Endothelial cell (in vitro differentiated cells): Measurements from ENCODE around the gene H2BW1. TPM values are rescaled to one million over a fixed set of nuclear protein-coding genes. Genes with fewer than 3 reads are reported as not detected.
"Not testable (repeated sequence)": the region's sequence is repeated elsewhere in the genome, so short reads cannot be mapped to it uniquely, and the experiment has no call there.

Experiments
- DNase-seq: peaks from one replicate; pipeline ENCODE4 v3.0.0; 2021; ENCODE audit warnings: low spot score
- H3K27ac Mint-ChIP-seq: one replicate; pipeline ENCODE4 v1.8.0; 2021; ENCODE audit warnings: mixed read lengths, inconsistent platforms; ENCODE audit not compliant: unreplicated experiment
- H3K27me3 Mint-ChIP-seq: one replicate; pipeline ENCODE4 v1.8.0; 2021; ENCODE audit warnings: mild to moderate bottlenecking, moderate library complexity, mixed read lengths, inconsistent platforms; ENCODE audit not compliant: unreplicated experiment
- H3K36me3 Mint-ChIP-seq: one replicate; pipeline ENCODE4 v1.8.0; 2021; ENCODE audit warnings: mild to moderate bottlenecking, low read depth, mixed read lengths, inconsistent platforms; ENCODE audit not compliant: unreplicated experiment
- H3K4me1 Mint-ChIP-seq: one replicate; pipeline ENCODE4 v1.8.0; 2021; ENCODE audit warnings: mild to moderate bottlenecking, mixed read lengths, inconsistent platforms; ENCODE audit not compliant: unreplicated experiment
- H3K4me3 Mint-ChIP-seq: one replicate; pipeline ENCODE4 v1.8.0; 2021; ENCODE audit warnings: mild to moderate bottlenecking, mixed read lengths, inconsistent platforms; ENCODE audit not compliant: unreplicated experiment
- H3K9me3 Mint-ChIP-seq: one replicate; pipeline ENCODE4 v1.8.0; 2021; ENCODE audit warnings: mixed read lengths, inconsistent platforms; ENCODE audit not compliant: unreplicated experiment
- CTCF ChIP-seq: fragments of 200-600 bp; sonication (generic); IDR thresholded peaks from one replicate; pipeline ENCODE4 v1.5.0; 2021; ENCODE audit warnings: antibody characterized with exemption; ENCODE audit not compliant: unreplicated experiment
- long read RNA-seq: library from polyadenylated mRNA; unstranded; transcript quantifications from one replicate; pipeline ENCODE4 v2.0.0, GENCODE V29; 2020; ENCODE audit not compliant: unreplicated experiment
- total RNA-seq: library from RNA; stranded (reverse); fragmentation: NEBNext Ultra II Directional; extraction: Animal tissue kit (Norgen Biotek cat#: 25700); gene quantifications from one replicate; pipeline ENCODE4 v1.2.1, GENCODE V29; 2021; ENCODE audit not compliant: unreplicated experiment

Gene H2BW1
- not detected for total RNA-seq
- long read RNA-seq: 0 reads

- TF ChIP-seq CTCF: no peak
- no peak for DNase-seq
These were observed at the start of gene H2BW1 for GRCh38 chrX:104013606-104014005. H2BW1 (minus strand) TSS chrX:104013708; CDS start chrX:104013576, 132 bp downstream.

GRCh38 chrX:104062636-104063035, 49.1 kb upstream of the H2BW1 start:
- not testable (repeated sequence) for H3K36me3 Mint-ChIP-seq, DNase-seq, H3K9me3 Mint-ChIP-seq, H3K27me3 Mint-ChIP-seq, H3K4me3 Mint-ChIP-seq, H3K4me1 Mint-ChIP-seq, H3K27ac Mint-ChIP-seq

More at GRCh38 chrX:104013606-104014005, at the start of gene H2BW1:
- Mint-ChIP-seq H3K4me1 (no peaks in the 10 kb centered on the region), H3K27ac (no peak within 1 kb of the TSS), H3K36me3 (no peaks in the 10 kb centered on the region), H3K4me3 (no peak within 1 kb of the TSS), H3K27me3 (peaks cover 3% of the 10 kb centered on the region), H3K9me3 (no peaks in the 10 kb centered on the region)

- H3K36me3 Mint-ChIP-seq, H3K27ac Mint-ChIP-seq, DNase-seq, H3K27me3 Mint-ChIP-seq, H3K4me3 Mint-ChIP-seq, H3K9me3 Mint-ChIP-seq, H3K4me1 Mint-ChIP-seq: not testable (repeated sequence)
These were observed 41.4 kb upstream of the H2BW1 start for GRCh38 chrX:104054956-104055355.

GRCh38 chrX:104047171-104047570, 33.7 kb upstream of the H2BW1 start:
- no peak for DNase-seq
- no peaks in the 10 kb centered on the region for H3K27me3 Mint-ChIP-seq
- H3K4me1 Mint-ChIP-seq: no peaks in the 10 kb centered on the region
- no peaks in the 10 kb centered on the region for H3K36me3 Mint-ChIP-seq
- no peaks in the 10 kb centered on the region for H3K9me3 Mint-ChIP-seq
- no peak overlapping the region for H3K27ac Mint-ChIP-seq
- no peak for TF ChIP-seq CTCF
- H3K4me3 Mint-ChIP-seq: no peak overlapping the region

- no peak overlapping the region for H3K4me3 Mint-ChIP-seq
- no peak overlapping the region for H3K27ac Mint-ChIP-seq
- H3K9me3 Mint-ChIP-seq: no peaks in the 10 kb centered on the region
- TF ChIP-seq CTCF: no peak
- H3K27me3 Mint-ChIP-seq: no peaks in the 10 kb centered on the region
- H3K4me1 Mint-ChIP-seq: no peaks in the 10 kb centered on the region
- no peaks in the 10 kb centered on the region for H3K36me3 Mint-ChIP-seq
- no peak for DNase-seq
These were observed 32.1 kb upstream of the H2BW1 start for GRCh38 chrX:104045642-104046041.

GRCh38 chrX:104041003-104041402, 27.5 kb upstream of the H2BW1 start:
- H3K27me3 Mint-ChIP-seq: peaks cover 2% of the 10 kb centered on the region
- no peak for TF ChIP-seq CTCF
- no peak overlapping the region for H3K27ac Mint-ChIP-seq
- H3K36me3 Mint-ChIP-seq: no peaks in the 10 kb centered on the region
- no peak for DNase-seq
- no peaks in the 10 kb centered on the region for H3K9me3 Mint-ChIP-seq
- H3K4me1 Mint-ChIP-seq: no peaks in the 10 kb centered on the region
- no peak overlapping the region for H3K4me3 Mint-ChIP-seq
